ENCODE data around the gene ASPRV1. TPM values are rescaled to one million over a fixed set of nuclear protein-coding genes. Genes with fewer than 3 reads are reported as not detected.

Gene ASPRV1
- total and polyA plus RNA-seq, 2 donors from 2014 or later, result 1.6 to 2.1 TPM

GRCh38 chr2:69935011-69935410, 26.4 kb downstream of the ASPRV1 start:
- H3K27me3 ChIP-seq (ENCODE audit: control insufficient read depth, insufficient read depth, low read length), result no peaks in the 10 kb centered on the region
- H3K27ac ChIP-seq (ENCODE audit: low read depth in 2 of 2, low read length in 2 of 2), result no peak overlapping the region
- H3K9ac ChIP-seq (ENCODE audit: low read length in 3 of 3), result no peak overlapping the region
- H3K9me3 ChIP-seq (ENCODE audit: control insufficient read depth in 2 of 3, insufficient read depth in 1 of 3, low read length in 3 of 3), result no peaks in the 10 kb centered on the region
- FAIRE-seq (no peak), DNase-seq (no peak)
- TF ChIP-seq CTCF (IDR thresholded peaks at IDR 0.05; ENCODE audit: borderline replicate concordance, extremely low read depth, insufficient read depth), result no peak
- peaks cover 0 to 7% (median 3%) of the 10 kb centered on the region in 3 donors for H3K4me1 ChIP-seq (ENCODE audit: control insufficient read depth in 2 of 3, insufficient read depth in 2 of 3, low read depth in 1 of 3, low read length in 3 of 3)
- no peak overlapping the region for H3K4me3 ChIP-seq (ENCODE audit: low read length in 3 of 3)
- intact Hi-C loops (cut with DNase I), result loop anchor here (10.0 kb wide), 1 partner anchor 130 kb away; no protein-coding TSS in a partner anchor
- H3K36me3 ChIP-seq (ENCODE audit: control insufficient read depth in 2 of 3, insufficient read depth in 3 of 3, low read length in 3 of 3), result peaks cover 4 to 35% (median 27%) of the 10 kb centered on the region in 3 donors

- no peak for FAIRE-seq
- H3K4me1 ChIP-seq (ENCODE audit: control insufficient read depth in 2 of 3, insufficient read depth in 2 of 3, low read depth in 1 of 3, low read length in 3 of 3), result peaks cover 0 to 7% (median 3%) of the 10 kb centered on the region in 3 donors
- H3K36me3 ChIP-seq (ENCODE audit: control insufficient read depth in 2 of 3, insufficient read depth in 3 of 3, low read length in 3 of 3), result peaks cover 4 to 35% (median 27%) of the 10 kb centered on the region in 3 donors
- H3K9ac ChIP-seq (ENCODE audit: low read length in 3 of 3), result no peak overlapping the region
- no peaks in the 10 kb centered on the region for H3K27me3 ChIP-seq (ENCODE audit: control insufficient read depth, insufficient read depth, low read length)
- no peak overlapping the region for H3K27ac ChIP-seq (ENCODE audit: low read depth in 2 of 2, low read length in 2 of 2)
- no peaks in the 10 kb centered on the region for H3K9me3 ChIP-seq (ENCODE audit: control insufficient read depth in 2 of 3, insufficient read depth in 1 of 3, low read length in 3 of 3)
- no peak for DNase-seq
- no peak for TF ChIP-seq CTCF (IDR thresholded peaks at IDR 0.05; ENCODE audit: borderline replicate concordance, extremely low read depth, insufficient read depth)
- H3K4me3 ChIP-seq (ENCODE audit: low read length in 3 of 3), result no peak overlapping the region
- intact Hi-C loops (cut with DNase I), result loop anchor here (10.0 kb wide), 1 partner anchor 130 kb away; no protein-coding TSS in a partner anchor
These were observed 26.9 kb downstream of the ASPRV1 start for GRCh38 chr2:69934614-69934908.

- no peak for DNase-seq
- Histone ChIP-seq H3K4me1 (ENCODE audit: control insufficient read depth in 2 of 3, insufficient read depth in 2 of 3, low read depth in 1 of 3, low read length in 3 of 3) (peaks cover 0 to 7% (median 3%) of the 10 kb centered on the region in 3 donors), H3K27me3 (ENCODE audit: control insufficient read depth, insufficient read depth, low read length) (no peaks in the 10 kb centered on the region), H3K9me3 (ENCODE audit: control insufficient read depth in 2 of 3, insufficient read depth in 1 of 3, low read length in 3 of 3) (no peaks in the 10 kb centered on the region), H3K4me3 (ENCODE audit: low read length in 3 of 3) (no peak overlapping the region), H3K27ac (ENCODE audit: low read depth in 2 of 2, low read length in 2 of 2) (no peak overlapping the region), H3K9ac (ENCODE audit: low read length in 3 of 3) (no peak overlapping the region), H3K36me3 (ENCODE audit: control insufficient read depth in 2 of 3, insufficient read depth in 3 of 3, low read length in 3 of 3) (peaks cover 4 to 33% (median 27%) of the 10 kb centered on the region in 3 donors)
- FAIRE-seq, result no peak
- TF ChIP-seq CTCF (IDR thresholded peaks at IDR 0.05; ENCODE audit: borderline replicate concordance, extremely low read depth, insufficient read depth), result no peak
- intact Hi-C loops (cut with DNase I), result loop anchor here (10.0 kb wide), 1 partner anchor 131 kb away; no protein-coding TSS in a partner anchor
These were observed 27.4 kb downstream of the ASPRV1 start for GRCh38 chr2:69933839-69934613.
